GM21619 (cell line): Measurements from ENCODE around the gene KRT74.
A peak's percentile ranks its signal among the peaks of the same experiment; 100 is the strongest.

Source experiments
- ATAC-seq: cut with Tn5 transposase; IDR thresholded peaks from one replicate; pipeline ENCODE4 v1.9.1; 2021; ENCODE audit not compliant: unreplicated experiment

Gene KRT74

DNA sequence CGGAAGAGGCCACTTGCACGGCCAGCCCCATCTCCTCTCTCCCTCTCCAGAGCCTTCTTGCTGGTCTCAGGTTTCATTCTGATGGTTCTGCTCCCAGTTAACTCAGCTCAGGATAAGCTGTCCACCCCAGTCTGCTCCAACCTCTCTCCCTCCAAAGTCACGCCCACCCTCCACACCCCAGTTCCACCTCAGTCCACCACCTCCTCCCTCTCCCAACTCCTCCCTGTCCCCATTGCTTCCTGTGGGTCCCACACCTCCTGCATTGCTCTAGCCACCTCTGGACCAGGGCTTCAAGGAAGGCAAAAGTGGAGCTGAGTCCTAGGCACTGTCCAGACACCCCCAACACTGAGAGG, 33.8 kb downstream of the KRT74 start:
- ATAC-seq, result no peak

DNA sequence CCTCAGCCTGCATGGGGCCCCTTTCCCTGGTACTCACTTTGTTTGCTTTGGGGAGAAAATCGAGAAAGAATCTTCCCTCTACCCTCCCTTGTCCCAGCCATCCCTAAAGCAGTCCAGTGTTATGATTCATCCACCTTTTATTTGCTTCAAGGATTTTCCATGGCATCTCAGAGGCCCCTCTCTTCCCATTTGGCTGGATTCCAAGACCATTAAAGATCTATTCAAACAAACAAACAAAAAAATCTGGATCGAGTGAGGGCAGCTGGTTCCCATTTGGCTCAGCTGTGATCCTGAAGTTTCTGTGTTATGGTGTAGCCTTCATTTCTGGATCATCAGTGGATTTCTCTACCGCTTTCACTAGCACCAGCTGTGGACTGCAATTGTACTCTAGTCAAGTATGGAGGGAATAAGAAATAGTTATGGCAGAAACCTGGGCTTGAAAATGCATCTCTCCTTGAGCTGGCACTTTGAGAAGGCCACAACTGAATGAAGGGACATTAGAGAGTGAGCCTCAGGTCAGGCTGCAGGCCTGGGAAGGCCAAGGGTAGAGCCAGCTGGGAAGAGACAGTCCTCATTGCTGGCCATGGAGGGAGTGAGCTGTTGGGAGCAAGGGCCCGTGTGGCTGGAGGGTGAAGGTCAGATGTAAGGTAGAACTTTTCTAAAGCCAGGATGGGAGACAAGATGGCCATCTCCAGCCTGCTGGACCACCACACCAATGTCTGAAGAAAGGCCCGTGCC, 34.4 kb downstream of the KRT74 start:
- ATAC-seq, result no peak

DNA sequence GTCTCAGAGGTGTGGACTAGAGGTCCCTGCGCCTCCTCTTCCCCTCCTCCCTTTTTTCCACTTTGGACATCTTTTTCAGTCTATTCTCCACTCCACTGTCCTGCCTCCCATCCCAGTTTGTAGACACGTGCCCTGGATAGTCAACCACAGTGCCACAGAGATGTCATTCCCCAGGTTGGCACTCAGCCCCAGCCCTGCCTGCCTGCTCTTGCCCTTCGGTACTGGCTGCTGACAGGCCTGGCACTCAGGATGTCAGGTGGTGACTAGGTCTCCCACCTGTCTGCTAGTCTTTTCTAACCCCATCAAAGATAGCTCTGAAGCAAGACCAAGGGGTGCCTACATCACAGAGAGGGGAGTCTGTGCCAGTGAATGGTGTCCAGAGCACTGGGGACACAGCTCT, 36.5 kb downstream of the KRT74 start:
- no peak for ATAC-seq

DNA sequence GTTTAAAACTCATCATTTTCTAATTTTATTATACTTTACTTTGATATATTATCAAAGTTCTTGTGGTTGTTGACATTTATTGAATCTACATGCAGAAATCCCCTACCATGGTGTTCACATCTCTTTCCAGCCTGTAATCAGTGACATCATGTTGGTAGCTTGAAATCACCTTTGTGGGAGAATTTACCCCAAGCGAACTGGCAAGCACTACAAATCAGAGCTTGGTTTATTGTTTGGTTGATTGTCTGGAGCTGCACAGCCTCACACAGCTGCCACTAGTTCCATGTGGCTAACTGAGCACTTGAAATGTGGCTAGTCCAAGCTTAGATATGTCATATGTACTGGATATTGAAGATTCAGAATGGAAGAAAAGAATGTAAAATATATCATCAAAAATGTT, 38.1 kb downstream of the KRT74 start:
- ATAC-seq, result no peak

DNA sequence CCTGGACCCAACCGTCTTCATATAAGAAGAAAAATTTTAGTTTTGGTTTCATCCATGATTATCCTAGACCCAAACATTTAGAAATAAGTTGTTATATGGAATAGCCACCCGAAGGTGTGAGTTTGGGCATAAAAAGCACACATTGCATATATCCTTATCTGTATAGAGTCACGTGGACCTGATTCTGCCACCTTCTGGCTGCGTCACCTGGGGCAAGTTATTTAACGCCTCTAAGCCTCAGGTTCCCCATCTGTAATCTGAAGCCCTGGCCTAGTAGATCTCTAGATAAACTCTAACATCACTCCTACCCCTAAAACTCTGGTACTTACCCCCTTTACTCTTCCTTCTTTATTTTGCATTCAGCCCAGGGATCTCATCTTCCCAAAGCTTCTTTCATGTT, 39.2 kb downstream of the KRT74 start:
- ATAC-seq, result no peak

DNA sequence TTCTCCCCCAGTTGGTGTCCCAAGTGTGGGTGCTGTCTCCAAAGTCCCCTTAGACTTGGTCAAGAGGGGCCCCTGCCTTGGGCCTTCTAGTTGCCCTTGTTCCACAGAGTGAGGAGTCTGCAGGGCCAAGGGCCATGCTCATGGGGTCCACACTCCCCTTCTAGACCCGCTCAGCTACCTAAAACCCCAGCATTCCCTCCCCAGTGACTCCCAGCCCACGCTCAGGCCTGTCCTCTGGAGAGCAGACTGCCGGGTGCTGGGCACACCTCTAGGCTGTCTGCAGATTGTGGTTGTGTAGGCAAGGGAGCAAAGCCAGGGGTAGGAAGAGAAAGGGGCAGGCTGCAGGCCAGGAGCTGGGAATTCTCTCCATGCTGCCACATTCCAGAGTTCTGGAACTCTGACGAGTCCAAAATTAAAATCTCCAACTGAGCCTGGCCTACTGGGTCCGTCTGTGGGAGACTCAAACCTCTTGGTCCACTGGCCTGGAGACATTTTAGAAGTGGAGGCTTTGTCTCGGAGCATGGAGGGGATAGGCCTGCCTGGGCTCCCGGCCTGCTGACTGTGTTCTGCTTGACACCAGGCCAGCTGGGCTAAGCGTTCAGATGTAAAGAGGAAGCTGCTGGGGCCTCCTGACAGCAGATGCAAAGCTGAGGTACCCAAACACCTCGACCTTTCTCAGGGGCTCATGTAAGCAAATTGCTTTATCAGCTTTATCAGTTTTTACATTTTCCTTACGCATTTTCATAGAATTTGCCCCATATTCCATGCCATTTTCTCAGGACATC, 39.8 kb downstream of the KRT74 start:
- no peak for ATAC-seq

DNA sequence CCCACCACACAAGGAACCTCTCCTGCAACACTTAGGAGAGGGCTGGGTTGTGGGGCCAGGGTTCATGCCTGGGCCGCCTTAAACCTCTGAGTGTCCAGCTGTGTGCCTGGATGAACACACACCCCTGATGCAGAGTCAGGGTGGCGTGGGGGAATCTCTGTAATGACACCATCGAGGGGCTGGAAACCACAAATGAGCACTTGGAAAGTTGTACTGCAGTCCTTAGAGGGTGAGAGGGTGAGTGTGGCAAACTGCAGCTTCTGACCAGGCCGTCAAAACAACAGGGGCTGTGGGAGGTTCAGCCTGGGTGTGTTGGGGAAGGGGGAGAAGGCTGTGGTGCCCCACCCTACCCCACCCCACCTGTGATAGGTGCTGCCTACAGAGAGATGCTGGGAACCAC, 41.0 kb downstream of the KRT74 start:
- no peak for ATAC-seq

DNA sequence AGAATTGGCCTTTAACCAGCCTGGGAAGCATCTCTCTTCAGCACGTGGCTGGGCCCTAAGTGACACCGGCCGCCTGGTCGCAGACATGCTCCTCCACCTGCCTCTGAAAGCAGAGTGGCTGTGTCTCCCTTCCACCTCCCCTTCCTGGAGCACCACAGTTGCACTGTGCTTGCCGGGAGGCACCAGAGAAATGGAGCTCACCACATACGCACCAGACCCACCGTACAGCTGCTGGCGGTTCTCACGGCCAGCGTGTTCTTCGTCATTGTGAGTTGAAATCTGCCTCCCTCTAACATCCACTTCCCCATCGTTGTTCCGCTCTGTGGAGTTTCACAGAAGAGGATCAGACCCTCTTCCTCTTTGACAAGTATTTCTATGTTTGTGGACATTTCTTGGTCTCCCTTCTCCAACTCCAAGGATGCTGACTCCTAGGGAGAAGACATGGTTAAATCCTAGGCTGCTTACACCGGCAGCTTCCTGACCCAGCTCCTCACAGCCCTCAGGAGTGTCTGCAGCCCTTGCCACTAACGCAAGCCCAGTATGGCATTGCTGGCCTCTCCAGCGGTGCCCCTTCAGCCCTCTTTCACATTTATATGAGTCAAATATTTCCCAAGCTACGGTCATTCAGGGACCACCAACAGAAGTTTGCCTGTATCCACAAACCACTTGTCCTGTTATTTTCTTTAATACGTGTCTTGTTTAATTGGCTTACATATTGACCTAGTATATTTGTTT, 41.9 kb downstream of the KRT74 start:
- no peak for ATAC-seq

DNA sequence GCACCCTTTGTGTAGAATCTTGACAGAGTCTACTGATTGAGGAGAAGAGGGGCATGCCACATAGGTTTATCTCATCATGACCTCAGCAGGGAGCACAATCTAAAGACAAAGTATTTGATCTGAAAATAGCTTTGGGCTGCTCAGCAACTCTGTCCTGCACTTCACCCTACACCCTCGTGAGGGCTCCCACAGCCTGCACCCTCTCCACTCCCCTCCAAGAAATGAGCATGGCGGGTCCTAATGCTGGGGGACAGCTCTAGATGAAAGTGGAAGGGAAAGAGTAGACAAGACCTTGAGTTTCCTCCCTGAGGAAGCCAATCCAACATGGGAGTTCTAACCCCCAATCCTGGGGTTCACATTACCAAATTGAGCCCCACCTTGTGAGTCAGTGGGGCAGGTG, 42.7 kb downstream of the KRT74 start:
- ATAC-seq, result no peak

DNA sequence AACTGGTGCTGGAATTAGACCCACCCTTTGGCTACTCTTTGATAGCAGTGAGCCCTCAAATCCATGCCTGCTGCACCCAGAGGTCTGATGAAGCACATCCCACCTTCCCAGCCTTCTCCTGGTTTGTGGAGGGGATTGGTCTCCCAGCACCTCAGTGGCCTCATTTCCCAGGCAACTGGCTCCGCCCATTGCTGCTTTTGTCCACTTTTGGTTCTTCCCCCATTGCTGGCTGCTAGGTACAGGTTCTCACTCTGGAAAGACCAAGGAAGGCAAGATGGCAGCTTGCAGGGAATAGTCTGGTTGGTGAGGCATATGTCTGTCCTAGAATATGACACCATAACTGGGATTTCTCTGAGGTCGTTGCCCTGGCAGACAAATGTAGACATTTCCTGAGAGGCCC, 43.3 kb downstream of the KRT74 start:
- no peak for ATAC-seq

DNA sequence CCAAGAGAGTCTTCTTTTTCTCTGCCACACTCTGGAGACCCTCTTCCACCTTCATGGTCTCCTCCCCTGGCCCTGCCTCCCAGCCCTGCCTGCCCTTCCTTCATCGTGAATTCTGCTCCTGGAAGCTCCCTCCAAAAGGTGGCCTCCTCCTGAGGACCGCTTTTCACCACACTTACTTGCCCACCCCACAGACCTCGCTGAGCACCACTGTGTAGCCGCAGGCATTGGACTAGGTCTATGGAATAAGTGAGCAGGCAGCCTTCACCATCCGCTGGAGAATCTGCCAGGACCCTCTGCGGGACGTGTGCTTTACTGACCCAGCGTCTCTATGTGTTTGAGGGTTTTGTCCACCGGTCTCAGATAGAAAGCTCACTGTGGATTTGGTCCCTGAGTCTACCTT, 43.8 kb downstream of the KRT74 start:
- ATAC-seq, result no peak

DNA sequence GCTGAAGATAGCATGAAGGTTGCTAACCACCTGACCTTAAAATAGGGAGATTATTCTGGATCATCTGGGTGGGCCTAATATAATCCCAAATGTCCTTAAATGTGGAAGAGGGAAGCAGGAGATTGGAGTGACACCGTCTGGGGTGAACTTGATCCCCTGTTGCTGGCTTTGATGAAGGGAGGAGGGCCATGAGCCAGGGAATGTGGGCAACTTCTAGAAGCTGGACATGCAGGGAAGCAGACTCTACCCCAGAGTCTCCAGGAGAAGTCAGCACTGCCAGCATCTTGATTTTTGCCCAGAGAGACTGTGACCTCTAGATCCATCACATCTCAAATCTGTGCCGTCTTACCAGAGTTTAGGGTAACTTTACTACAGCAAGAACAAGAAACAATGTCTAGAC, 44.2 kb downstream of the KRT74 start:
- no peak for ATAC-seq

DNA sequence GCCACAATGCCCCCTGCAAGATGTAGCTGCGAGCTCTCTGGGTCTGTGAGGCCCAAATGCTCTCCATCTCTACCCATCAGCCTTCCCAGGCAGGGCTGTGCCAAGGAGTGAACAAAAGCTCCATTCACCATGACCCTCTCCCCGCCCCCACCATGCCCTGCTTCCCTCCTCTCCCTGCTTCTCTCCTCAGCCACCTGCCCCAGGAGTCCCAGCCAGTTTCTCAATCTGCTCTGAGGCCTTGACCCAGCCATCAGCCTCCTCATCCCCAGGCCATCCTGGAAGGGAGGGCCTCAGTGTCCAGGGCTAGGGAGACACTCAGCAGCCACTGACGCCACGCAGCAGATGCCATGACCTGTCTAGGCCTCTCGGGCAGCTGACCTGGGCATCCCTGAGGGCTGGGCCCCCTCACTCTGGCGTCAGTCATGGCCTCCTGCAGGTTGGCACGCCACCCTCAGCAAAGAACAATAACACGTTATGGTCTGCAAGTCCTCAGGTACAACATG, 45.0 kb downstream of the KRT74 start:
- no peak for ATAC-seq

DNA sequence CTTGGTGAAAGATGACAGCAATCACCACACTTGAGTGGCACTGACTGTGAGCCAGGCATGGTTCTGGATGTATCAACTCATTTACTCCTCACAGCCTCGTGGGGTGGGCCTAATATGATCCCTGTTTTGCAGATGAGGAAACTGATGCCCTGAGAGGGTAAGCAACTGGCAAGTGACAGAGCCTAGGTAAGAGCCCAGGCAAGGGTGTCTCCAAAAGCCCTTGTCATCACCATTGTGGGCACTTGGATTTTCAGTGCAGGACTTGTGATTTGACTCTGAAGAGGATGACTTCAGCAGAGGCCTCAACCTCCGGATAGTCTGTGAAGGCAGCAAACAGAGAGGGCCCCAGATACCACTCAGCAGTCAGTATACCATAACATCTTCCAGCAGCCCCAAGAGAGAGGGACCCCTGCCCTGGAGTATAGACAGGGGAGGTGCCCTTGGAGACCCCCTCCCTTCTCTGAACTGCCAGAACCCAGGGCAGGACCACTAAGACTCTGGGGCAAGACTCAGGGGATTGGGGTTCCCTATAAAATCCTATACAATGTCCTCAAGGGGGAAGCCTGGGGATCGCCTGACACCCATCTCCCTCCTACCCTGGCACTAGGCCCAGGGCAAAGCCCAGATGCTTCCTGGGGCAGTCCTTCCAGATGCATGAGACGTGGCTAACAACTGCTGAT, 46.4 kb downstream of the KRT74 start:
- no peak for ATAC-seq

DNA sequence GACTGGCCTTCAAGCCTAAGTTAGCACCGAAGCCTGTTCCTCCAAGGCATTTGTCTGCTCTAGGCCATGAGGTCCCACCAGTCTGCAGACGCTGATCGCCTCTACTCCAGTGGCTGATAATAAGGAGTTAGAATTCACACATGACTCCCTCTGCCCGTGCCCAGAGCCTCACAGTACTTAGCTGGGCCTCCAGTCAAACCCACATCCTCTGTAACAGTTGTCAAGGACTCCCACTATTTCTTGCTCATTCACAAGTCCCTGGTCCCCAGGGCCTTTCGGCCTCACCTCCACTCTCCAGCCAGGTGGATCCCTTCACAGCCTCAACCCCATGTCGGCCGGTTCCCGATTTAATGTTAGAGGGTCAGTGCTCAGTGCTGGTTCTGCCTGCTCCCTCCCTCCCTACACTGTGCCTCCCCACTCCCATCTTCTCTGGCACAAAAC, 47.1 kb downstream of the KRT74 start:
- ATAC-seq, result no peak

DNA sequence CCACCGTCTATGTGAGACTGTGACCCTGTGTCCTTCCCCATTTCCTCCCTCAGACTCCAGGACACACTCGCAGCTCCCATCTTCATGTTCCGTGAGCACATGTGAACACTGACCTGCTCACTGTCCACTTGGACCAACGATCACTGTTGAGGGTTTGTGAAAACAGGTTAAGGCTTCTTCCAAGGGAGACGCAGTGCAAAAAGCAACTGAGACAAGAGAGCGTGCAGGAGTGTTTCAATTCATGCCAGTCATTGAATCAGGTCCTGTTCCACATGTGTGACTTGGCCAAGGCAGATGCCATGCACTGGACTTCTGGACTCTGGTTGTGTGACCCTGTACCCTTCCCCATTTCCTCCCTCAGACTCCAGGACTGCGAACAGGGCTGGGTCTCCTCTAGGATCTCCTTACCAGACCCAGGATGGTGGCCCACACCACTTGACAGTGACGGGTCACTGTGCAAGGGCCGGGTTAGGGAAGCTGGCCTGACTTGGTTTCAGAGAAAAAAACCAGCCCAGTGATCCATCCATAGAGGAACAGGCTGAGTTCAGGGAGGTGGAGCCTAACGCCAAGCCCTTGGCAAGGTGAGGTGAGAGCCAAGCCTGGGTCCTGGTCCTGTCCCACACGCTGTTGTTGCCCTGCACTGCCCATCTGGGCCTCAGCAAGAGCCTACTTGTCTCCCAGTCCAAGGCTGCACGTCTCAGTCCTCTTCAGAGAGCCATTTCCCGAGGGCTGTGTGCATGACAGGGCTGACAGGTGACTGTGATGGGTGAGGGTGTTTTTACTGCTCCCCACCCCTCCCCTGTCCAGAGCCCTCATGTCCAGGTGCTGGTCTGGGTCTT, 47.8 kb downstream of the KRT74 start:
- ATAC-seq, result no peak

DNA sequence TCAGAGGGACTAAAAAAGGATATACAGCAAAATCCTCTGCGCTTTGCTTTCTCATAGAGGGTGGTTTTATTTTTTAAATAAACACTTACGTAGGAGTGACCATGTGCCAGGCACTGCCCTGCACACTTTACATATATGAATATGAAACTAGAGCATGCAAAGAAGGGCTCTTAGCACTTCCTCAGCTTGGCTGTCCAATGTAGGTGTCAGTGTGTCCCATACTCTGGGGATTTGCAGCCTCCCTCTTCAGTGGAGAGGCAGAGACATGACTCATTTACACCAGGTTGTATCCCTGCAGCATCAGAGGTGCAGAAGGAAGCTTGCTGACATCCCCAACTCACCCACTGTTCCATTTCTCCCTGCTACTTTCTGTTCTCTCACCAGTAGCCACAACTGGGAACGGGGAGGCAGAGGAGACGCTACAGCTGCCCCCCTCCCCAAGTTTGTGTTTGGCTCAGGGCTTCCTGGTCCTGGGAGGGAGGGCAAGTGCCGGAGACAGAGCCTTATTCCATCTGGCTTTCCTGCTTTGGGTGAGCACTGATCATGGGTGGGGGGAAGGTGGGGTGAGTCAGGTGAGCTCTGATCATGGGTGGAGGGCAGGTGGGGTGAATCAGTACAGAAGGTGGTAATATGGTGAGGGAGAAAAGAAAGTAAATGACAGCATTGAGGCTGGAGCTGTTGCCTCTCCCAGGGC, 48.6 kb downstream of the KRT74 start:
- ATAC-seq, result peak; percentile 70

DNA sequence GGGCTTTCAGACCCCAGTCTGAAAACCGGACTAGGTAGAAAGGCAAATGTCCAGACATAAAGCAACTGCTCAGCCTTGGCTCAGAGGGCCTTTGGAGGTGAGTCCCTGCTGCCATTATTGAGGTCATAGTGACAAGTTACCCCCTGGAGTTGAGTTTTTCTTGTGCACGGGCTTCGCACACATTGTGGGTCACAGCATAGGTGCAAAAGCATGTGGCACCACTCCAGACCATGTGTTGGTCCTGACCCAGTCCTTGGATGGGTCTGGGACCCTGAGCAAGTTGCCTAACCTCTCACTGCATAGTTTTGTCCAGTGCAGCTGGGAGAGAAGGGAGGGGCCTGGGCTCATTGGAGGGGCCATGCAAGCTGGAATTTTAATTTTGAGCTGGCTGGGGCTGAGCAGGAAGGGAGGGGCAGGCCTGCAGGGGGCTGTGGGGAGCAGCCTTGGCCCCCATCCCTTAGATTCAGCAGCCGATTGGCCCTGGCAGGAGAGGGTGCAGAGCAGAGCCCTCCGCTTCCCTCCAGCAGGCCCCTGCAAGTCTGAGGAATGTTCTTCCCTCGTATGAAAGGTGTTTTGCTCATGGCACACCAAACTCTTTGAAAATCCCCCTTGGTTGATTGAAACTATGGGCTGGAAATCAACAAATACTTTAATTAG, 49.3 kb downstream of the KRT74 start:
- no peak for ATAC-seq

DNA sequence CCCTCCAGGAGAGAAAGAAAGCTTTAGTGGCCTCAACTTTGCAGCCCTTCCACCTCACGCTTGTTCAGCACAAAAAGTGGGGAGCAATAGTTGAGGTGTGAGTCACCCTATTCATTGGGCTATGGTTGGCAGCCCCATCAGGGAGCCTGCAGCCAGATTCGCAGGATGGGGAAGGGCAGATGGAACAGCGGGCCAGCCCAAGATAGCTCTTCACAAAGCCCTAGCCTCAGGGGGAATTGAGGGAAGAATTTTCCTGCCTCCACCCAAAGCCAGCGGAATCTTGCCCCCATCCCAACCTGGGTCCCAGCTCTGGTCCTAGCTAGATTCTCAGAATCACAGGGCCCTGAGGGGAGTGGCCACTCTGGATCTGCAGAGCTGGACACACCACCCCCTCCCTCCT, 49.8 kb downstream of the KRT74 start:
- ATAC-seq, result no peak
